Hepatocyte (in vitro differentiated cells): ENCODE measurements around the gene PLA2G5. TPM values are rescaled to one million over a fixed set of nuclear protein-coding genes. Genes with fewer than 3 reads are reported as not detected.

ENCODE experiments used
- DNase-seq: peaks from one replicate; pipeline ENCODE4 v3.0.0-alpha.2; 2016; ENCODE audit warnings: low spot score
- H2AFZ ChIP-seq: fragments of 200-600 bp; sonication (generic); 2 replicates; pipeline ENCODE4 v1.6.0; 2016; ENCODE audit warnings: antibody characterized with exemption, mild to moderate bottlenecking
- H3K27ac ChIP-seq: fragments of 200-600 bp; sonication (generic); 2 replicates; pipeline ENCODE4 v1.5.1; 2016; ENCODE audit warnings: mild to moderate bottlenecking
- H3K27me3 ChIP-seq: fragments of 200-600 bp; sonication (generic); 2 replicates; pipeline ENCODE4 v1.6.1; 2016
- H3K36me3 ChIP-seq: fragments of 200-600 bp; sonication (generic); replicated peaks from 2 replicates; pipeline ENCODE4 v1.5.1; 2016; ENCODE audit warnings: low read depth; ENCODE audit not compliant: insufficient read depth
- H3K4me1 ChIP-seq: fragments of 200-600 bp; sonication (generic); 2 replicates; pipeline ENCODE4 v1.5.1; 2016; ENCODE audit warnings: mild to moderate bottlenecking, moderate library complexity; ENCODE audit not compliant: insufficient read depth
- H3K4me2 ChIP-seq: fragments of 200-600 bp; sonication (generic); 2 replicates; pipeline ENCODE4 v1.6.0; 2016
- H3K4me3 ChIP-seq: fragments of 200-600 bp; sonication (generic); 2 replicates; pipeline ENCODE4 v1.5.1; 2016; ENCODE audit warnings: mild to moderate bottlenecking
- H3K79me2 ChIP-seq: fragments of 200-600 bp; sonication (generic); 2 replicates; pipeline ENCODE4 v1.6.0; 2017; ENCODE audit warnings: mild to moderate bottlenecking
- H3K9me2 ChIP-seq: fragments of 200-600 bp; sonication (generic); replicated peaks from 2 replicates; pipeline ENCODE4 v1.6.0; 2017; ENCODE audit warnings: mild to moderate bottlenecking; ENCODE audit not compliant: insufficient read depth
- H3K9me3 ChIP-seq: fragments of 200-600 bp; sonication (generic); 2 replicates; pipeline ENCODE4 v1.5.1; 2016; ENCODE audit warnings: low read depth, mild to moderate bottlenecking
- H4K20me1 ChIP-seq: fragments of 200-600 bp; sonication (generic); 2 replicates; pipeline ENCODE4 v1.6.0; 2016; ENCODE audit warnings: mild to moderate bottlenecking; ENCODE audit not compliant: insufficient read depth, poor library complexity, severe bottlenecking
- CTCF ChIP-seq: fragments of 200-600 bp; sonication (generic); IDR thresholded peaks from 2 replicates; pipeline ENCODE4 v1.5.1; 2016; ENCODE audit warnings: antibody characterized with exemption, mild to moderate bottlenecking; ENCODE audit not compliant: poor library complexity
- EZH2 ChIP-seq: fragments of 200-600 bp; sonication (generic); IDR thresholded peaks from 2 replicates; pipeline ENCODE4 v1.6.1; 2016; ENCODE audit warnings: antibody characterized with exemption, mild to moderate bottlenecking, borderline replicate concordance
- EZH2phosphoT487 ChIP-seq: fragments of 200-600 bp; sonication (generic); IDR thresholded peaks from one replicate; pipeline ENCODE4 v1.6.1; 2018; ENCODE audit warnings: antibody characterized with exemption, mild to moderate bottlenecking, low read depth, moderate library complexity; ENCODE audit not compliant: unreplicated experiment, severe bottlenecking
- WGBS: methylation state at CpG from one replicate; pipeline ENCODE4 v1.1.6; 2016; ENCODE audit warnings: low lambda C conversion rate; ENCODE audit errors: missing lambda C conversion rate; 5-methylcytosine and 5-hydroxymethylcytosine counted together
- polyA plus RNA-seq: library from polyadenylated mRNA; unstranded; fragments of >200 nt; fragmentation: Nextera tagmentation; extraction: Ambion mirVana; gene quantifications from 2 replicates; pipeline ENCODE4 v1.2.1, GENCODE V29; 2016
- total RNA-seq: library from RNA; depleted of rRNA; stranded (reverse); fragments of >200 nt; gene quantifications from 2 replicates; pipeline ENCODE4 v1.2.3, GENCODE V29; 2014

PLA2G5 gene
- total and polyA plus RNA-seq, 2 experiments from 2014 or later: 24.9 to 29.4 TPM

- TF ChIP-seq EZH2phosphoT487 (no peak), EZH2 (no peak), CTCF (no peak)
- no peak for DNase-seq
These were observed 37.8 kb downstream of the PLA2G5 start for GRCh38 chr1:20107796-20108195.

GRCh38 chr1:20108366-20109123, 38.6 kb downstream of the PLA2G5 start:
- Histone ChIP-seq H3K27me3 (no peaks in the 10 kb centered on the region), H3K9me2 (no peaks in the 10 kb centered on the region), H3K36me3 (no peaks in the 10 kb centered on the region), H3K4me3 (no peak overlapping the region), H3K4me1 (peaks cover 5% of the 10 kb centered on the region), H3K9me3 (no peaks in the 10 kb centered on the region), H2AFZ (no peak overlapping the region), H3K79me2 (no peaks in the 10 kb centered on the region), H4K20me1 (no peaks in the 10 kb centered on the region), H3K27ac (no peak overlapping the region), H3K4me2 (no peak overlapping the region)
- no peak for DNase-seq
- WGBS: 84% methylated on average over 5 of the region's 5 CpGs
- TF ChIP-seq CTCF (no peak), EZH2phosphoT487 (no peak), EZH2 (no peak)

More at GRCh38 chr1:20107796-20108195, 37.8 kb downstream of the PLA2G5 start:
- H3K36me3 ChIP-seq: no peaks in the 10 kb centered on the region
- H3K27ac ChIP-seq: no peak overlapping the region
- no peak overlapping the region for H3K4me2 ChIP-seq
- H3K9me3 ChIP-seq: no peaks in the 10 kb centered on the region
- no peaks in the 10 kb centered on the region for H3K9me2 ChIP-seq
- no peaks in the 10 kb centered on the region for H3K27me3 ChIP-seq
- no peak overlapping the region for H3K4me3 ChIP-seq
- WGBS: 57% methylated on average over 4 of the region's 4 CpGs
- H2AFZ ChIP-seq: no peak overlapping the region
- no peaks in the 10 kb centered on the region for H3K79me2 ChIP-seq
- H4K20me1 ChIP-seq: no peaks in the 10 kb centered on the region
- peaks cover 5% of the 10 kb centered on the region for H3K4me1 ChIP-seq

GRCh38 chr1:20109223-20109856, 39.3 kb downstream of the PLA2G5 start:
- no peak overlapping the region for H2AFZ ChIP-seq
- TF ChIP-seq CTCF (no peak), EZH2phosphoT487 (no peak), EZH2 (no peak)
- WGBS: 90% methylated on average over 4 of the region's 4 CpGs
- H4K20me1 ChIP-seq: no peaks in the 10 kb centered on the region
- H3K27ac ChIP-seq: no peak overlapping the region
- H3K4me2 ChIP-seq: no peak overlapping the region
- H3K9me3 ChIP-seq: no peaks in the 10 kb centered on the region
- H3K79me2 ChIP-seq: no peaks in the 10 kb centered on the region
- no peak overlapping the region for H3K4me3 ChIP-seq
- no peaks in the 10 kb centered on the region for H3K9me2 ChIP-seq
- DNase-seq: no peak
- no peaks in the 10 kb centered on the region for H3K27me3 ChIP-seq
- H3K4me1 ChIP-seq: peaks cover 5% of the 10 kb centered on the region
- H3K36me3 ChIP-seq: no peaks in the 10 kb centered on the region
